Natural killer cell treated with Interleukin-12 subunit alpha and Interleukin-12 subunit beta and Interleukin-15 and Interleukin-18, amount 100 ng/mL, for 72 hours (primary cell): ENCODE measurements around the gene SEPTIN5. TPM values are rescaled to one million over a fixed set of nuclear protein-coding genes. Genes with fewer than 3 reads are reported as not detected.
A peak's percentile ranks its signal among the peaks of the same experiment; 100 is the strongest.

Source experiments
- ATAC-seq, 2 donors: fragments of 150-1000 bp; cut with Tn5 transposase in 1 of 2; sonication (Bioruptor Pico), chemical (Tn5 transposase) in 1 of 2; 2 replicates each; pipeline ENCODE4 v1.10.0; 2021
- DNase-seq: peaks from one replicate; pipeline ENCODE4 v3.0.0; 2022; ENCODE audit warnings: low spot score
- H3K27ac Mint-ChIP-seq, 2 donors: 1 replicate in 1 of 2; 2 replicates in 1 of 2; pipeline ENCODE4 v1.8.0; 2022; ENCODE audit warnings: mixed read lengths in 2 of 2, mild to moderate bottlenecking in 1 of 2, moderate library complexity in 1 of 2
- H3K27me3 Mint-ChIP-seq, 2 donors: 1 replicate in 1 of 2; 2 replicates in 1 of 2; pipeline ENCODE4 v1.8.0; 2022; ENCODE audit warnings: mixed read lengths in 2 of 2
- H3K36me3 Mint-ChIP-seq: one replicate; pipeline ENCODE4 v1.8.0; 2022; ENCODE audit warnings: mixed read lengths
- H3K4me1 Mint-ChIP-seq, 2 donors: 1 replicate in 1 of 2; 2 replicates in 1 of 2; pipeline ENCODE4 v1.8.0; 2022; ENCODE audit warnings: low read depth in 2 of 2, mixed read lengths in 2 of 2, mild to moderate bottlenecking in 1 of 2
- H3K4me3 Mint-ChIP-seq: one replicate; pipeline ENCODE4 v1.8.0; 2022; ENCODE audit warnings: mixed read lengths
- H3K9me3 Mint-ChIP-seq: 2 replicates; pipeline ENCODE4 v1.8.0; 2022; ENCODE audit warnings: mixed read lengths
- total RNA-seq, 2 donors: library from RNA; stranded (reverse); gene quantifications; one replicate each; pipeline ENCODE4 v1.2.3, GENCODE V29; 2022

Gene SEPTIN5
- total RNA-seq, 2 donors from 2014 or later = not detected

GRCh38 chr22:19706661-19707151 is 7.6 kb upstream of the SEPTIN5 start:
- DNase-seq = no peak
- Mint-ChIP-seq H3K27ac (no peak overlapping the region), H3K36me3 (no peaks in the 10 kb centered on the region), H3K27me3 (peaks cover 0 to 2% of the 10 kb centered on the region in 2 donors), H3K4me1 (no peaks in the 10 kb centered on the region), H3K9me3 (no peaks in the 10 kb centered on the region), H3K4me3 (no peak overlapping the region)
- no peak for ATAC-seq

GRCh38 chr22:19707347-19708290 is 6.7 kb upstream of the SEPTIN5 start:
- DNase-seq (no peak), ATAC-seq (no peak)
- Mint-ChIP-seq H3K4me3 (no peak overlapping the region), H3K36me3 (no peaks in the 10 kb centered on the region), H3K9me3 (no peaks in the 10 kb centered on the region), H3K27ac (no peak overlapping the region), H3K4me1 (no peaks in the 10 kb centered on the region), H3K27me3 (peaks cover 0 to 6% of the 10 kb centered on the region in 2 donors)

GRCh38 chr22:19708321-19709011 is 5.8 kb upstream of the SEPTIN5 start:
- H3K27me3 Mint-ChIP-seq = peaks cover 7 to 10% of the 10 kb centered on the region in 2 donors
- DNase-seq (no peak), ATAC-seq (peak in 1 of 2 donors; percentile 4)
- H3K4me1 Mint-ChIP-seq = no peaks in the 10 kb centered on the region
- no peak overlapping the region for H3K27ac Mint-ChIP-seq
- no peak overlapping the region for H3K4me3 Mint-ChIP-seq
- H3K36me3 Mint-ChIP-seq = no peaks in the 10 kb centered on the region
- no peaks in the 10 kb centered on the region for H3K9me3 Mint-ChIP-seq

GRCh38 chr22:19709063-19709769 is 5.1 kb upstream of the SEPTIN5 start:
- no peak for ATAC-seq

GRCh38 chr22:19710020-19710768 is 4.1 kb upstream of the SEPTIN5 start:
- H3K4me3 Mint-ChIP-seq = no peak overlapping the region
- H3K27me3 Mint-ChIP-seq = peaks cover 7 to 12% of the 10 kb centered on the region in 2 donors
- peaks cover 0 to 5% of the 10 kb centered on the region in 2 donors for H3K4me1 Mint-ChIP-seq
- ATAC-seq = no peak
- H3K27ac Mint-ChIP-seq = no peak overlapping the region
- no peaks in the 10 kb centered on the region for H3K9me3 Mint-ChIP-seq
- no peak for DNase-seq
- H3K36me3 Mint-ChIP-seq = no peaks in the 10 kb centered on the region

More at GRCh38 chr22:19709063-19709769, 5.1 kb upstream of the SEPTIN5 start:
- no peak overlapping the region for H3K27ac Mint-ChIP-seq
- H3K9me3 Mint-ChIP-seq = no peaks in the 10 kb centered on the region
- no peak for DNase-seq
- H3K27me3 Mint-ChIP-seq = peaks cover 7 to 12% of the 10 kb centered on the region in 2 donors
- H3K36me3 Mint-ChIP-seq = no peaks in the 10 kb centered on the region
- peaks cover 0 to 5% of the 10 kb centered on the region in 2 donors for H3K4me1 Mint-ChIP-seq
- H3K4me3 Mint-ChIP-seq = no peak overlapping the region

GRCh38 chr22:19710769-19711106 is 3.6 kb upstream of the SEPTIN5 start:
- Mint-ChIP-seq H3K4me3 (no peak overlapping the region), H3K36me3 (no peaks in the 10 kb centered on the region), H3K27ac (no peak overlapping the region), H3K27me3 (peaks cover 7 to 12% of the 10 kb centered on the region in 2 donors), H3K4me1 (peaks cover 0 to 5% of the 10 kb centered on the region in 2 donors), H3K9me3 (no peaks in the 10 kb centered on the region)
- no peak for ATAC-seq
- DNase-seq = peak; percentile 39

- Mint-ChIP-seq H3K9me3 (no peaks in the 10 kb centered on the region), H3K4me3 (peak overlapping the region; percentile 45), H3K27me3 (peaks cover 7 to 12% of the 10 kb centered on the region in 2 donors), H3K27ac (no peak overlapping the region), H3K36me3 (no peaks in the 10 kb centered on the region), H3K4me1 (peaks cover 0 to 5% of the 10 kb centered on the region in 2 donors)
- ATAC-seq (no peak), DNase-seq (peak; percentile 49)
Observed at GRCh38 chr22:19713245-19713644, 1.1 kb upstream of the SEPTIN5 start.

GRCh38 chr22:19713650-19714311 is 522 bp upstream of the SEPTIN5 start:
- no peak for ATAC-seq
- Mint-ChIP-seq H3K9me3 (no peaks in the 10 kb centered on the region), H3K27me3 (peaks cover 7 to 12% of the 10 kb centered on the region in 2 donors), H3K4me3 (peak overlapping the region; percentile 45), H3K27ac (no peak overlapping the region), H3K36me3 (no peaks in the 10 kb centered on the region), H3K4me1 (peaks cover 0 to 5% of the 10 kb centered on the region in 2 donors)
- peak; percentile 59 for DNase-seq

GRCh38 chr22:19715188-19715930 is 1.1 kb downstream of the SEPTIN5 start:
- DNase-seq = no peak
- no peak for ATAC-seq
- H3K4me3 Mint-ChIP-seq = peak overlapping the region; percentile 38
- H3K9me3 Mint-ChIP-seq = no peaks in the 10 kb centered on the region
- H3K27me3 Mint-ChIP-seq = peaks cover 13 to 23% of the 10 kb centered on the region in 2 donors
- H3K4me1 Mint-ChIP-seq = peaks cover 0 to 7% of the 10 kb centered on the region in 2 donors
- no peaks in the 10 kb centered on the region for H3K36me3 Mint-ChIP-seq
- no peak overlapping the region for H3K27ac Mint-ChIP-seq

- Mint-ChIP-seq H3K27me3 (peaks cover 13 to 31% of the 10 kb centered on the region in 2 donors), H3K4me1 (peaks cover 0 to 7% of the 10 kb centered on the region in 2 donors), H3K27ac (no peak overlapping the region), H3K9me3 (no peaks in the 10 kb centered on the region), H3K36me3 (no peaks in the 10 kb centered on the region), H3K4me3 (no peak overlapping the region)
- ATAC-seq (no peak), DNase-seq (no peak)
Observed at GRCh38 chr22:19716041-19716828, 1.9 kb downstream of the SEPTIN5 start.

- Mint-ChIP-seq H3K9me3 (no peaks in the 10 kb centered on the region), H3K36me3 (no peaks in the 10 kb centered on the region), H3K27me3 (peaks cover 13 to 33% of the 10 kb centered on the region in 2 donors), H3K27ac (no peak overlapping the region), H3K4me3 (no peak overlapping the region), H3K4me1 (peaks cover 0 to 7% of the 10 kb centered on the region in 2 donors)
- no peak for DNase-seq
- ATAC-seq = no peak
Observed at GRCh38 chr22:19716829-19717105, 2.5 kb downstream of the SEPTIN5 start.

- no peaks in the 10 kb centered on the region for H3K9me3 Mint-ChIP-seq
- no peak for ATAC-seq
Observed at GRCh38 chr22:19717181-19717580, 2.9 kb downstream of the SEPTIN5 start.

More at GRCh38 chr22:19717181-19717580, 2.9 kb downstream of the SEPTIN5 start:
- peaks cover 0 to 7% of the 10 kb centered on the region in 2 donors for H3K4me1 Mint-ChIP-seq
- peaks cover 13 to 31% of the 10 kb centered on the region in 2 donors for H3K27me3 Mint-ChIP-seq
- H3K27ac Mint-ChIP-seq = no peak overlapping the region
- DNase-seq = no peak
- H3K4me3 Mint-ChIP-seq = peak overlapping the region; percentile 67
- no peaks in the 10 kb centered on the region for H3K36me3 Mint-ChIP-seq
